Right lobe of liver (tissue), 6 donors: Measurements from ENCODE around the gene STAB1. TPM values are rescaled to one million over a fixed set of nuclear protein-coding genes. Genes with fewer than 3 reads are reported as not detected.

Experiments
- ATAC-seq, 4 donors: fragments of 200-7000 bp; cut with Tn5 transposase; one replicate each; pipeline ENCODE4 v1.9.1; 2020; ENCODE audit warnings: mild to moderate bottlenecking in 4 of 4, moderate library complexity in 4 of 4
- DNase-seq, 3 donors: peaks; one replicate each; pipeline ENCODE4 v3.0.0-alpha.2; 2020
- H3K27ac ChIP-seq, 3 donors: fragments of 200-600 bp; one replicate each; pipeline ENCODE4 v1.8.0; 2022
- H3K27me3 ChIP-seq, 2 donors: fragments of 200-600 bp; one replicate each; pipeline ENCODE4 v1.8.0; 2022
- H3K36me3 ChIP-seq, 4 donors: fragments of 200-600 bp; sonication (generic) in 1 of 4; one replicate each; pipeline versions ENCODE4 v1.5.1 to v1.8.0; 2017 to 2022; ENCODE audit warnings: control low read depth in 1 of 4
- H3K4me1 ChIP-seq, 4 donors: fragments of 200-600 bp; sonication (generic) in 1 of 4; one replicate each; pipeline versions ENCODE4 v1.5.1 to v1.8.0; 2017 to 2022; ENCODE audit warnings: control low read depth in 1 of 4
- H3K4me3 ChIP-seq, 3 donors: fragments of 200-600 bp; one replicate each; pipeline ENCODE4 v1.8.0; 2022
- H3K9me3 ChIP-seq, 4 donors: fragments of 200-600 bp; sonication (generic) in 1 of 4; one replicate each; pipeline versions ENCODE4 v1.5.1 to v1.8.0; 2017 to 2022; ENCODE audit warnings: control low read depth in 1 of 4
- CTCF ChIP-seq, 4 donors: fragments of 200-600 bp in 3 of 4; fragments of 450-650 bp in 1 of 4; IDR thresholded peaks; one replicate each; pipeline versions ENCODE4 v1.5.1 to v1.8.0; 2016 to 2022; ENCODE audit warnings: antibody characterized with exemption in 4 of 4, mild to moderate bottlenecking in 2 of 4
- POLR2A ChIP-seq: fragments of 450-650 bp; IDR thresholded peaks from one replicate; pipeline ENCODE4 v1.6.1; 2017; ENCODE audit warnings: antibody characterized with exemption, mild to moderate bottlenecking
- WGBS: methylation state at CpG from one replicate; pipeline ENCODE4 v1.1.6; 2018; ENCODE audit warnings: low coverage, low lambda C conversion rate; ENCODE audit not compliant: insufficient coverage; ENCODE audit errors: missing lambda C conversion rate; 5-methylcytosine and 5-hydroxymethylcytosine counted together
- intact Hi-C, 2 donors: fragments of 100-400 bp; cut with DNase I; formaldehyde crosslinking; loops; one replicate each; pipeline versions ENCODE4 v1.11.2 to v1.14.1; 2022
- small RNA-seq, 2 experiments: library from RNA; depleted of rRNA; stranded (forward); fragments of <200 nt; gene quantifications; one replicate each; pipeline ENCODE3, GENCODE V24; 2016
- total RNA-seq, 6 experiments: library from RNA; depleted of rRNA in 2 of 6; stranded (reverse); fragments of >200 nt in 2 of 6; fragmentation: NEBNext Ultra II Directional in 3 of 6; extraction: Animal tissue kit (Norgen Biotek cat#: 25700) in 3 of 6; gene quantifications; one replicate each; pipeline versions ENCODE4 v1.1.0 to v1.2.4, GENCODE V29; 2016 to 2023
- donor health status: DM: no; HTN: yes; CAD: no.
- donor health status: DM: no; HTN: no; CAD: no.
- donor health status: DM: no; HTN: no; CAD: no.
- donor health status: DM: no; HTN: yes; CAD: no.
- donor health status: DM: no; HTN: yes; CAD: no.

STAB1 gene
- total RNA-seq, 6 experiments from 2014 or later = 60.7 to 268 (median 92.5) TPM

GRCh38 chr3:52568069-52568468 is 72.9 kb downstream of the STAB1 start:
- Histone ChIP-seq H3K9me3 (no peaks in the 10 kb centered on the region), H3K4me3 (no peak overlapping the region), H3K27ac (no peak overlapping the region), H3K4me1 (no peaks in the 10 kb centered on the region), H3K36me3 (peaks cover 0 to 15% (median 12%) of the 10 kb centered on the region in 4 donors), H3K27me3 (no peaks in the 10 kb centered on the region)
- ATAC-seq = no peak
- intact Hi-C loops = no loop called here
- DNase-seq = no peak
- TF ChIP-seq CTCF (IDR thresholded peaks at IDR 0.05) = no peak
- TF ChIP-seq POLR2A = no peak
- whole genome bisulfite sequencing = 92% methylated on average over 2 of the region's 2 CpGs

GRCh38 chr3:52570076-52570475 is 74.9 kb downstream of the STAB1 start:
- intact Hi-C loops = no loop called here
- Histone ChIP-seq H3K27me3 (no peaks in the 10 kb centered on the region), H3K4me3 (no peak overlapping the region), H3K4me1 (no peaks in the 10 kb centered on the region), H3K27ac (no peak overlapping the region), H3K36me3 (peaks cover 0 to 17% (median 5%) of the 10 kb centered on the region in 4 donors), H3K9me3 (no peaks in the 10 kb centered on the region)
- no peak for ATAC-seq
- no peak for DNase-seq
- 95% methylated on average over 4 of the region's 4 CpGs for WGBS
- TF ChIP-seq CTCF (IDR thresholded peaks at IDR 0.05) (no peak), POLR2A (no peak)

GRCh38 chr3:52572221-52572620 is 77.1 kb downstream of the STAB1 start:
- no peaks in the 10 kb centered on the region for H3K9me3 ChIP-seq
- H3K36me3 ChIP-seq = peaks cover 0 to 28% (median 7%) of the 10 kb centered on the region in 4 donors
- no peak for ATAC-seq
- WGBS = 54% methylated on average over 6 of the region's 6 CpGs
- TF ChIP-seq POLR2A = no peak
- no peak for TF ChIP-seq CTCF (IDR thresholded peaks at IDR 0.05)
- H3K4me1 ChIP-seq = no peaks in the 10 kb centered on the region
- H3K27me3 ChIP-seq = no peaks in the 10 kb centered on the region
- no peak for DNase-seq
- no peak overlapping the region for H3K27ac ChIP-seq
- H3K4me3 ChIP-seq = no peak overlapping the region
- intact Hi-C loops = no loop called here

Small RNA genes within 50 kb of the gene (small RNA-seq; reads per million reads assigned to genes)
- gene RNU6-856P = 0 reads per million in 2 experiments
- gene RNU6ATAC16P = 0 reads per million in 2 experiments

Other genes starting within 250 kb of the STAB1 start
- 1 to 10 TPM; 2.8 to 7.1 (median 4.5) TPM for gene PPM1M, start 249.6 kb upstream of the STAB1 start, total RNA-seq
- 10 to 100 TPM; 14.1 to 25.2 (median 20.7) TPM for gene WDR82, start 216.7 kb upstream of the STAB1 start, total RNA-seq
- 100 to 1,000 TPM in 4 of 6 experiments, 10 to 100 TPM in 2; 75.1 to 320 (median 178) TPM for gene GLYCTK, start 207.5 kb upstream of the STAB1 start, total RNA-seq
- gene DNAH1, start 179.0 kb upstream of the STAB1 start, total RNA-seq = 10 to 100 TPM in 2 of 6 experiments, 1 to 10 TPM in 4; 1.6 to 11.2 (median 8.1) TPM
- 10 to 100 TPM; 33.1 to 46.5 (median 38.7) TPM for gene BAP1, start 85.3 kb upstream of the STAB1 start, total RNA-seq
- gene PHF7, start 84.7 kb upstream of the STAB1 start, total RNA-seq = 1 to 10 TPM; 2.6 to 4.8 (median 4.0) TPM
- 1 to 10 TPM in 2 of 6 experiments, under 1 TPM in 4; 0.60 to 2.8 (median 0.80) TPM for gene SEMA3G, start 50.2 kb upstream of the STAB1 start, total RNA-seq
- 10 to 100 TPM in 1 of 6 experiments, 1 to 10 TPM in 3, under 1 TPM in 2; 0.55 to 12.2 (median 1.3) TPM for gene TNNC1, start 41.3 kb upstream of the STAB1 start, total RNA-seq
- gene NISCH, start 39.7 kb upstream of the STAB1 start, total RNA-seq = 10 to 100 TPM; 19.7 to 51.9 (median 30.6) TPM
- 10 to 100 TPM in 1 of 6 experiments, 1 to 10 TPM in 5; 1.1 to 12.5 (median 3.9) TPM for gene NT5DC2, start 38.5 kb downstream of the STAB1 start, total RNA-seq
- 1 to 10 TPM in 5 of 6 experiments, under 1 TPM in 1; 0.81 to 8.3 (median 4.3) TPM for gene UQCC5, start 41.3 kb downstream of the STAB1 start, total RNA-seq
- gene PBRM1, start 190.6 kb downstream of the STAB1 start, total RNA-seq = 10 to 100 TPM; 17.1 to 36.4 (median 27.2) TPM
- 10 to 100 TPM; 20.0 to 86.2 (median 41.7) TPM for gene GNL3, start 190.7 kb downstream of the STAB1 start, total RNA-seq
- 10 to 100 TPM; 23.0 to 63.1 (median 46.9) TPM for gene GLT8D1, start 210.5 kb downstream of the STAB1 start, total RNA-seq
- 100 to 1,000 TPM in 3 of 6 experiments, 10 to 100 TPM in 3; 60.7 to 193 (median 94.1) TPM for gene SPCS1, start 210.8 kb downstream of the STAB1 start, total RNA-seq